Measurements from ENCODE around the gene SLC16A5.
"Not testable (repeated sequence)": the region's sequence is repeated elsewhere in the genome, so short reads cannot be mapped to it uniquely, and the experiment has no call there.

Gene SLC16A5
- total RNA-seq = 0.57 to 7.8 (median 1.3) reads per million in 9 experiments

- Mint-ChIP-seq H3K36me3 (ENCODE audit: insufficient read depth) (no peaks in the 10 kb centered on the region), H3K27me3 (peaks cover 0 to 2% of the 10 kb centered on the region in 2 donors), H3K4me3 (peak within 1 kb of the TSS; percentile 65 to 73), H3K27ac (peak within 1 kb of the TSS; percentile 66 to 83), H3K4me1 (ENCODE audit: low read depth in 2 of 2) (peaks cover 3 to 14% of the 10 kb centered on the region in 2 donors), H3K9me3 (no peaks in the 10 kb centered on the region)
- peak; percentile 78 for ATAC-seq (replicated peaks)
- peak in 1 of 3 experiments; percentile 10 for DNase-seq
Observed at GRCh38 chr17:75087558-75088453, at the start of gene SLC16A5. Gene SLC16A5 (plus strand): TSS chr17:75087954. CDS start chr17:75093637, 5,683 bp downstream.

- Mint-ChIP-seq H3K9me3 (no peaks in the 10 kb centered on the region), H3K36me3 (ENCODE audit: insufficient read depth) (peaks cover 63% of the 10 kb centered on the region)
- ATAC-seq (replicated peaks) = no peak
Observed at GRCh38 chr17:75039238-75039637, 48.5 kb upstream of the SLC16A5 start.

GRCh38 chr17:75041656-75042280 lies 46.0 kb upstream of the SLC16A5 start:
- H3K9me3 Mint-ChIP-seq = no peaks in the 10 kb centered on the region
- DNase-seq = no peak
- peaks cover 17 to 22% of the 10 kb centered on the region in 2 donors for H3K4me1 Mint-ChIP-seq (ENCODE audit: low read depth in 2 of 2)
- peaks cover 46% of the 10 kb centered on the region for H3K36me3 Mint-ChIP-seq (ENCODE audit: insufficient read depth)
- H3K27ac Mint-ChIP-seq = no peak overlapping the region
- H3K27me3 Mint-ChIP-seq = no peaks in the 10 kb centered on the region
- H3K4me3 Mint-ChIP-seq = no peak overlapping the region
- ATAC-seq (replicated peaks) = no peak

More at GRCh38 chr17:75039238-75039637, 48.5 kb upstream of the SLC16A5 start:
- Mint-ChIP-seq H3K27ac (no peak overlapping the region), H3K4me3 (no peak overlapping the region), H3K4me1 (ENCODE audit: low read depth in 2 of 2) (peaks cover 21% of the 10 kb centered on the region in 2 donors), H3K27me3 (peaks cover 0 to 6% of the 10 kb centered on the region in 2 donors)
- no peak for DNase-seq

- not testable (repeated sequence) for ATAC-seq (replicated peaks); DNase-seq; H3K9me3 Mint-ChIP-seq; H3K4me3 Mint-ChIP-seq; H3K27ac Mint-ChIP-seq; H3K27me3 Mint-ChIP-seq
- H3K4me1 Mint-ChIP-seq (ENCODE audit: low read depth in 2 of 2) = peaks cover 21 to 31% of the 10 kb centered on the region in 2 donors
- peaks cover 39% of the 10 kb centered on the region for H3K36me3 Mint-ChIP-seq (ENCODE audit: insufficient read depth)
Observed at GRCh38 chr17:75043789-75044188, 44.0 kb upstream of the SLC16A5 start.

GRCh38 chr17:75044716-75045115 lies 43.0 kb upstream of the SLC16A5 start:
- Mint-ChIP-seq H3K36me3 (ENCODE audit: insufficient read depth) (peaks cover 33% of the 10 kb centered on the region), H3K4me3 (peak overlapping the region in 1 of 2 donors; percentile 56), H3K27me3 (no peaks in the 10 kb centered on the region), H3K27ac (peak overlapping the region in 1 of 2 donors; percentile 78), H3K4me1 (ENCODE audit: low read depth in 2 of 2) (peaks cover 21 to 38% of the 10 kb centered on the region in 2 donors), H3K9me3 (no peaks in the 10 kb centered on the region)
- ATAC-seq (replicated peaks) (no peak), DNase-seq (no peak)

- Mint-ChIP-seq H3K4me3 (peak overlapping the region; percentile 95 to 100), H3K36me3 (ENCODE audit: insufficient read depth) (peaks cover 30% of the 10 kb centered on the region), H3K27ac (peak overlapping the region; percentile 90 to 97), H3K4me1 (ENCODE audit: low read depth in 2 of 2) (peaks cover 21 to 38% of the 10 kb centered on the region in 2 donors)
- not testable (repeated sequence) for ATAC-seq (replicated peaks); DNase-seq; H3K27me3 Mint-ChIP-seq; H3K9me3 Mint-ChIP-seq
Observed at GRCh38 chr17:75045946-75046406, 41.8 kb upstream of the SLC16A5 start.

GRCh38 chr17:75046407-75047289 lies 41.1 kb upstream of the SLC16A5 start, which contains the start of the genes ATP5PD and KCTD2:
Gene ATP5PD (minus strand): TSS chr17:75046969. CDS start chr17:75042650, 4,319 bp downstream.
Gene KCTD2 (plus strand): TSS chr17:75047225. CDS start chr17:75047251, 26 bp downstream.
- Mint-ChIP-seq H3K27ac (peak within 1 kb of the TSS; percentile 95 to 97), H3K36me3 (ENCODE audit: insufficient read depth) (peaks cover 31% of the 10 kb centered on the region), H3K4me3 (peak within 1 kb of the TSS; percentile 95 to 100), H3K9me3 (no peaks in the 10 kb centered on the region), H3K27me3 (no peaks in the 10 kb centered on the region), H3K4me1 (ENCODE audit: low read depth in 2 of 2) (peaks cover 21 to 38% of the 10 kb centered on the region in 2 donors)
- ATAC-seq (replicated peaks) (peak; percentile 91), DNase-seq (peak; percentile 91 to 92 (median 91))

GRCh38 chr17:75047398-75048098 lies 40.2 kb upstream of the SLC16A5 start:
- peak overlapping the region; percentile 95 to 100 for H3K4me3 Mint-ChIP-seq
- peaks cover 38% of the 10 kb centered on the region for H3K36me3 Mint-ChIP-seq (ENCODE audit: insufficient read depth)
- ATAC-seq (replicated peaks) (peak; percentile 3), DNase-seq (peak in 1 of 3 experiments; percentile 23)
- no peaks in the 10 kb centered on the region for H3K27me3 Mint-ChIP-seq
- no peaks in the 10 kb centered on the region for H3K9me3 Mint-ChIP-seq
- H3K4me1 Mint-ChIP-seq (ENCODE audit: low read depth in 2 of 2) = peaks cover 21 to 38% of the 10 kb centered on the region in 2 donors
- peak overlapping the region; percentile 94 to 95 for H3K27ac Mint-ChIP-seq

- ATAC-seq (replicated peaks) (no peak), DNase-seq (no peak)
- H3K27me3 Mint-ChIP-seq = no peaks in the 10 kb centered on the region
- peaks cover 21 to 38% of the 10 kb centered on the region in 2 donors for H3K4me1 Mint-ChIP-seq (ENCODE audit: low read depth in 2 of 2)
- H3K27ac Mint-ChIP-seq = peak overlapping the region; percentile 94 to 95
- H3K4me3 Mint-ChIP-seq = peak overlapping the region; percentile 95 to 100
- H3K36me3 Mint-ChIP-seq (ENCODE audit: insufficient read depth) = peaks cover 44% of the 10 kb centered on the region
- no peaks in the 10 kb centered on the region for H3K9me3 Mint-ChIP-seq
Observed at GRCh38 chr17:75048249-75048878, 39.4 kb upstream of the SLC16A5 start.

GRCh38 chr17:75049057-75049456 lies 38.7 kb upstream of the SLC16A5 start:
- Mint-ChIP-seq H3K36me3 (ENCODE audit: insufficient read depth) (peaks cover 51% of the 10 kb centered on the region), H3K9me3 (no peaks in the 10 kb centered on the region), H3K4me3 (no peak overlapping the region), H3K4me1 (ENCODE audit: low read depth in 2 of 2) (peaks cover 21 to 38% of the 10 kb centered on the region in 2 donors), H3K27me3 (no peaks in the 10 kb centered on the region), H3K27ac (no peak overlapping the region)
- DNase-seq (no peak), ATAC-seq (replicated peaks) (no peak)

GRCh38 chr17:75049706-75050105 lies 38.0 kb upstream of the SLC16A5 start:
- Mint-ChIP-seq H3K27me3 (no peaks in the 10 kb centered on the region), H3K9me3 (no peaks in the 10 kb centered on the region), H3K27ac (no peak overlapping the region), H3K4me3 (no peak overlapping the region), H3K4me1 (ENCODE audit: low read depth in 2 of 2) (peaks cover 21 to 34% of the 10 kb centered on the region in 2 donors), H3K36me3 (ENCODE audit: insufficient read depth) (peaks cover 51% of the 10 kb centered on the region)
- DNase-seq = no peak
- no peak for ATAC-seq (replicated peaks)

GRCh38 chr17:75051941-75052340 lies 35.8 kb upstream of the SLC16A5 start:
- Mint-ChIP-seq H3K36me3 (ENCODE audit: insufficient read depth) (peaks cover 57% of the 10 kb centered on the region), H3K9me3 (no peaks in the 10 kb centered on the region), H3K4me3 (no peak overlapping the region), H3K27ac (no peak overlapping the region), H3K4me1 (ENCODE audit: low read depth in 2 of 2) (peaks cover 8 to 19% of the 10 kb centered on the region in 2 donors), H3K27me3 (no peaks in the 10 kb centered on the region)
- no peak for DNase-seq
- ATAC-seq (replicated peaks) = no peak
